Stimulated activated naive B cell treated with anti-CD40 and anti-IgM and Interleukin-4, amounts not matched to agents 10 μg/mL and 1 μg/mL and 100 μg/mL, for 72 hours (primary cell): ENCODE results near the gene CWC27.

Experiments used
- ATAC-seq, 2 donors: fragments of 150-1000 bp; cut with Tn5 transposase; replicated peaks; 2 replicates each; pipeline ENCODE4 v1.10.0; 2021; ENCODE audit warnings: moderate library complexity in 1 of 2
- DNase-seq: peaks from one replicate; pipeline ENCODE4 v3.0.0; 2021
- H3K27ac Mint-ChIP-seq: one replicate; pipeline ENCODE4 v1.8.0; 2022; ENCODE audit warnings: mild to moderate bottlenecking, mixed read lengths
- H3K27me3 Mint-ChIP-seq, 2 donors: one replicate each; pipeline ENCODE4 v1.8.0; 2022; ENCODE audit warnings: mixed read lengths in 2 of 2
- H3K36me3 Mint-ChIP-seq, 2 donors: one replicate each; pipeline ENCODE4 v1.8.0; 2022; ENCODE audit warnings: mixed read lengths in 2 of 2, mild to moderate bottlenecking in 1 of 2
- H3K4me1 Mint-ChIP-seq, 2 donors: one replicate each; pipeline ENCODE4 v1.8.0; 2022; ENCODE audit warnings: mixed read lengths in 2 of 2, mild to moderate bottlenecking in 1 of 2
- H3K4me3 Mint-ChIP-seq, 2 donors: one replicate each; pipeline ENCODE4 v1.8.0; 2022; ENCODE audit warnings: mild to moderate bottlenecking in 2 of 2, mixed read lengths in 2 of 2, moderate library complexity in 1 of 2
- H3K9me3 Mint-ChIP-seq, 2 donors: one replicate each; pipeline ENCODE4 v1.8.0; 2022; ENCODE audit warnings: mixed read lengths in 2 of 2, mild to moderate bottlenecking in 1 of 2

The CWC27 gene, protein sequence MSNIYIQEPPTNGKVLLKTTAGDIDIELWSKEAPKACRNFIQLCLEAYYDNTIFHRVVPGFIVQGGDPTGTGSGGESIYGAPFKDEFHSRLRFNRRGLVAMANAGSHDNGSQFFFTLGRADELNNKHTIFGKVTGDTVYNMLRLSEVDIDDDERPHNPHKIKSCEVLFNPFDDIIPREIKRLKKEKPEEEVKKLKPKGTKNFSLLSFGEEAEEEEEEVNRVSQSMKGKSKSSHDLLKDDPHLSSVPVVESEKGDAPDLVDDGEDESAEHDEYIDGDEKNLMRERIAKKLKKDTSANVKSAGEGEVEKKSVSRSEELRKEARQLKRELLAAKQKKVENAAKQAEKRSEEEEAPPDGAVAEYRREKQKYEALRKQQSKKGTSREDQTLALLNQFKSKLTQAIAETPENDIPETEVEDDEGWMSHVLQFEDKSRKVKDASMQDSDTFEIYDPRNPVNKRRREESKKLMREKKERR

GRCh38 chr5:64768358-64769312 is at the start of gene CWC27, which contains the start of gene SREK1IP1:
TSS of gene CWC27 (plus strand) at chr5:64768930. CDS start at chr5:64769147, 217 bp downstream.
TSS of gene SREK1IP1 (minus strand) at chr5:64768691. CDS start at chr5:64768517, 174 bp downstream.
- Mint-ChIP-seq H3K4me1 (peaks cover 31 to 62% of the 10 kb centered on the region in 2 donors), H3K9me3 (no peaks in the 10 kb centered on the region), H3K27me3 (no peaks in the 10 kb centered on the region), H3K27ac (peak within 1 kb of the TSS; percentile 99), H3K4me3 (peak within 1 kb of the TSS; percentile 98), H3K36me3 (peaks cover 9 to 15% of the 10 kb centered on the region in 2 donors)
- DNase-seq (peak; percentile 81), ATAC-seq (peak; percentile 97 to 98)

- H3K27me3 Mint-ChIP-seq = no peaks in the 10 kb centered on the region
- no peaks in the 10 kb centered on the region for H3K4me1 Mint-ChIP-seq
- H3K4me3 Mint-ChIP-seq = no peak overlapping the region
- H3K36me3 Mint-ChIP-seq = peaks cover 12 to 23% of the 10 kb centered on the region in 2 donors
- no peaks in the 10 kb centered on the region for H3K9me3 Mint-ChIP-seq
- no peak overlapping the region for H3K27ac Mint-ChIP-seq
- ATAC-seq (no peak), DNase-seq (no peak)
These were observed 46.1 kb upstream of the CWC27 start for GRCh38 chr5:64722588-64722987.

GRCh38 chr5:64727150-64727549 is 41.6 kb upstream of the CWC27 start:
- Mint-ChIP-seq H3K36me3 (peaks cover 23 to 40% of the 10 kb centered on the region in 2 donors), H3K27me3 (no peaks in the 10 kb centered on the region), H3K9me3 (no peaks in the 10 kb centered on the region), H3K4me1 (no peaks in the 10 kb centered on the region), H3K4me3 (no peak overlapping the region), H3K27ac (no peak overlapping the region)
- no peak for ATAC-seq
- no peak for DNase-seq

- H3K4me3 Mint-ChIP-seq = no peak overlapping the region
- H3K27ac Mint-ChIP-seq = no peak overlapping the region
These were observed 26.3 kb upstream of the CWC27 start for GRCh38 chr5:64742411-64742810.

GRCh38 chr5:64742821-64743220 is 25.9 kb upstream of the CWC27 start:
- no peak overlapping the region for H3K4me3 Mint-ChIP-seq
- H3K27ac Mint-ChIP-seq = no peak overlapping the region
- no peak for DNase-seq
- ATAC-seq = no peak
- peaks cover 12 to 21% of the 10 kb centered on the region in 2 donors for H3K36me3 Mint-ChIP-seq
- H3K27me3 Mint-ChIP-seq = no peaks in the 10 kb centered on the region
- peaks cover 3 to 5% of the 10 kb centered on the region in 2 donors for H3K4me1 Mint-ChIP-seq
- no peaks in the 10 kb centered on the region for H3K9me3 Mint-ChIP-seq

More at GRCh38 chr5:64742411-64742810, 26.3 kb upstream of the CWC27 start:
- Mint-ChIP-seq H3K4me1 (peaks cover 3 to 5% of the 10 kb centered on the region in 2 donors), H3K36me3 (peaks cover 12 to 22% of the 10 kb centered on the region in 2 donors), H3K9me3 (no peaks in the 10 kb centered on the region), H3K27me3 (no peaks in the 10 kb centered on the region)
- ATAC-seq (no peak), DNase-seq (no peak)

- DNase-seq = no peak
- peaks cover 3 to 14% of the 10 kb centered on the region in 2 donors for H3K4me1 Mint-ChIP-seq
- peaks cover 11 to 13% of the 10 kb centered on the region in 2 donors for H3K36me3 Mint-ChIP-seq
- no peaks in the 10 kb centered on the region for H3K9me3 Mint-ChIP-seq
- H3K27ac Mint-ChIP-seq = no peak overlapping the region
- no peak overlapping the region for H3K4me3 Mint-ChIP-seq
- no peaks in the 10 kb centered on the region for H3K27me3 Mint-ChIP-seq
- no peak for ATAC-seq
These were observed 23.8 kb upstream of the CWC27 start for GRCh38 chr5:64744914-64745313.

DNA sequence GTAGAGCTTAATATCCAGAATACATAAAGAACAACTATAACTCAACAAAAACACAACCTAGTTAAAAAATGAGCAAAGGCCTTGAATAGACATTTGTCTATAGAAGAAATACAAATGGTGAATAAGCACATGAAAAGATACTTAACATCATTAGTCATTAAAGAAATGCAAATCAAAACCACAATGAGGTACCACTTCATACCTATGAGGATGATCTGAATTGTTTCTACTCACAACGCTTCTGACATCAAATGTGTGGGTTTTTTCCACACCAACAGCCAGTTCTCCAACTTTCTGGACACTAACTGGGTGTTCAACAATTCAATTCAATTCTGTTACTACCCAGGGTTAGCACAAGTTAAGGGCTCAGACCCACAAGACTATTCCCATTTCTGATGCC is 22.3 kb upstream of the CWC27 start:
- ATAC-seq = no peak
- H3K4me1 Mint-ChIP-seq = peaks cover 5 to 28% of the 10 kb centered on the region in 2 donors
- H3K27me3 Mint-ChIP-seq = no peaks in the 10 kb centered on the region
- H3K4me3 Mint-ChIP-seq = no peak overlapping the region
- H3K9me3 Mint-ChIP-seq = no peaks in the 10 kb centered on the region
- peaks cover 7 to 10% of the 10 kb centered on the region in 2 donors for H3K36me3 Mint-ChIP-seq
- DNase-seq = no peak
- no peak overlapping the region for H3K27ac Mint-ChIP-seq

DNA sequence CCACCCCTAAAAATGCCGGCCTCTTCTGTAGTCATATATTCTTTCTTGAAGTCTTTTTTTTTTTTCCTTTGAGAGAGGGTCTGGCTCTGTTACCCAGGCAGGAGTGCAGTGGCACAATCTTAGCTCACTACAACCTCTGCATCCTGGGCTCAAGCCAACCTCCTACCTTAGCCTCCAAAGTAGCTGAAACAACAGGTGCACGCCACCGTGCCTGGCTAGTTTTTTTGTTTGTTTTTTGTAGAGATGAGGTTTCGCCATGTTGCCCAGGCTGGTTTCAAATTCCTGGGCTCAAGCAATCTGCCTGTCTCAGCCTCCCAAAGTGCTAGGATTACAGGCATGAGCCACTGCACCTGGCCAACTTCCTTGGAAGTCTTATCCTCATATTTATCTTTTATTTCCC is 19.3 kb upstream of the CWC27 start:
- H3K4me1 Mint-ChIP-seq = peaks cover 2 to 28% of the 10 kb centered on the region in 2 donors

GRCh38 chr5:64754066-64754465 is 14.7 kb upstream of the CWC27 start:
- H3K4me3 Mint-ChIP-seq = no peak overlapping the region
- peaks cover 7 to 10% of the 10 kb centered on the region in 2 donors for H3K36me3 Mint-ChIP-seq
- ATAC-seq (no peak), DNase-seq (no peak)
- H3K9me3 Mint-ChIP-seq = no peaks in the 10 kb centered on the region
- H3K27me3 Mint-ChIP-seq = no peaks in the 10 kb centered on the region
- H3K27ac Mint-ChIP-seq = no peak overlapping the region
- H3K4me1 Mint-ChIP-seq = peaks cover 6 to 31% of the 10 kb centered on the region in 2 donors

More for the DNA sequence above, 19.3 kb upstream of the CWC27 start:
- H3K4me3 Mint-ChIP-seq = no peak overlapping the region
- DNase-seq (no peak), ATAC-seq (no peak)
- no peaks in the 10 kb centered on the region for H3K9me3 Mint-ChIP-seq
- no peaks in the 10 kb centered on the region for H3K27me3 Mint-ChIP-seq
- H3K36me3 Mint-ChIP-seq = peaks cover 5 to 6% of the 10 kb centered on the region in 2 donors
- no peak overlapping the region for H3K27ac Mint-ChIP-seq

DNA sequence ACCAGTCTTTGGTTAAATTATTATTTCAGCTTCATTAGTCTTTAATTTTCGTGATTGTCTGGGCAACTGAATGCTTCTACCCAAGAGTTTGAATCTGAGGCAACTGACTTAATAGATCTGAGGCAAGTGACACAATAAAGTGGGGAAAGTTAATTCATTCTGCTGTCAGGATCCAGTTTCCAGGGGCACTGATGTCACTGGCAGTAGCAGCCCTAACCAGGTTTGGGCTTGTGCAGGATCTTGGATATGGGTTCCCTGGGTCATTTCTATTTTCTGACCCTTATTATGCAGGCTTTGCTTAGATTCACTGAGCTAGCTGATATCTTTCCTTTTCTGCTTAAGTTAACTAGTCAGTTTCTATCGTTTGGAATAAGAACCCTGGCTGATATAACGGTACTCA is 9.8 kb upstream of the CWC27 start:
- Mint-ChIP-seq H3K9me3 (no peaks in the 10 kb centered on the region), H3K4me3 (no peak overlapping the region), H3K36me3 (peaks cover 7 to 17% of the 10 kb centered on the region in 2 donors), H3K27ac (no peak overlapping the region), H3K27me3 (no peaks in the 10 kb centered on the region), H3K4me1 (peaks cover 3 to 22% of the 10 kb centered on the region in 2 donors)
- ATAC-seq (no peak), DNase-seq (no peak)

- H3K4me3 Mint-ChIP-seq = no peak overlapping the region
- H3K27ac Mint-ChIP-seq = no peak overlapping the region
- no peaks in the 10 kb centered on the region for H3K9me3 Mint-ChIP-seq
- no peak for DNase-seq
- H3K27me3 Mint-ChIP-seq = no peaks in the 10 kb centered on the region
- ATAC-seq = no peak
- H3K4me1 Mint-ChIP-seq = peaks cover 6 to 28% of the 10 kb centered on the region in 2 donors
- H3K36me3 Mint-ChIP-seq = peaks cover 10 to 19% of the 10 kb centered on the region in 2 donors
These were observed 8.6 kb upstream of the CWC27 start for GRCh38 chr5:64759960-64760660.

DNA sequence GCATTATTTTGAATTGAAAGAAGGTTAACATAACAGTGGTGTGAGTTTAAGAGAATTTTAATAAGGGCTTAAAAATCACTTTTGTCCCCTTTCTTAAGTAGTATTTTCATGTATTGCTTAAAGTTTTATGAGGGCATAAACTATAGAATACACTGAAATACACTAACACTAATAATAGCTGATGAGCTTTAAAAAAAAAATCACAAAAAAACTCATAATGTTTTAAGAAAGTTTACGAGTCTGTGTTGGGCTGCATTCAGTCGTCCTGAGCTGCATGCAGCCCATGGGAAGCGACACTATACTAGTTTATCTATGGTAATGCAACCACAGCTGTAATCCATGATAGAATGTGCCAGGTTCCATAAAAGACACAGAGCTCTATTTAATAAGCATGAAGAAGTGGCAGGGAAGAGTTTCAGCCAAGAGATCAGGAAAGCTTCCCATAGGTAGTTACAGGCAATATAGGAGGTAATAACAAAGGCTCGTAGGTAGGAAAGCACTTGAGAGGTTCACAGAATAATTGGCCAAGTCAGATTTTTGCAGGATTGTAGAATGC is 4.7 kb upstream of the CWC27 start:
- Mint-ChIP-seq H3K4me1 (peaks cover 18 to 48% of the 10 kb centered on the region in 2 donors), H3K27me3 (no peaks in the 10 kb centered on the region), H3K9me3 (no peaks in the 10 kb centered on the region), H3K27ac (no peak overlapping the region), H3K4me3 (no peak overlapping the region), H3K36me3 (peaks cover 11 to 22% of the 10 kb centered on the region in 2 donors)
- DNase-seq = no peak
- no peak for ATAC-seq

DNA sequence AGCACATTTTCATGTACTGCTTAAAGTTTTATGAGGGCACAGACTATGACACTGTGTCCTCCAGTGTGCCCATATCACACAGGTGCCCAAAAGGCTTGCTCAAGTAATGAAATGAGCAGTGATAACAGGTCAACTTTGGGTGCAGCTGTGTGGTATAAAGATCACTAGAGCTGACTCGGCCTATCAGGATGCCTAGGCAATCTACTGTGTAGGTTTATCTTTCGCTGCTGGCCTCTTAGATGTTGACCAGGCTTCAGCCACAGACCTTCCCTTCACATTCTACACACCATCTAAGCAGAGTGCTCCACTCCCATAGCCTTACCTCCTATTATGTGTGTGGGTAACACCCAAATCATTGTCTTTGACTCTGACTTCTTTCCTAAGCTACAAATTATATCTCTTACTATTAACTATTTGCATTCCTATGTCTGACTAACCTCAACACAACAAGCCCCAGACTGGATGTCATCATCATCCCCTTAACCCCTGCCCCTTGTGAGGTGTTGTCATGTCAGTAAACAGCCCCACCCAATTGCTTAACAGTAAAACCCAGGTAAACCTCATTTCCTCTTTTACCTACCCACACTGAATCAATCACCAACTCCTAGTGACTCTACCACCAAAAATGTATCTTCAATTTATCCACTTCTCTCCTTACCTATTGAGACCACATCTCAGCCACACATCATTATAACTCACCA is 2.8 kb upstream of the CWC27 start:
- ATAC-seq (no peak), DNase-seq (no peak)
- Mint-ChIP-seq H3K27ac (no peak overlapping the region), H3K4me1 (peaks cover 25 to 52% of the 10 kb centered on the region in 2 donors), H3K27me3 (no peaks in the 10 kb centered on the region), H3K9me3 (no peaks in the 10 kb centered on the region), H3K4me3 (no peak overlapping the region), H3K36me3 (peaks cover 11 to 16% of the 10 kb centered on the region in 2 donors)
